ENCODE data around the gene SYNPR.

The SYNPR gene

GRCh38 chr3:63450023-63450422, 171.9 kb downstream of the SYNPR start:
- peak in 1 of 2 donors; percentile 17 for DNase-seq (ENCODE audit: low read depth in 2 of 2)
- H3K4me3 ChIP-seq (replicated peaks in 1 of 2; ENCODE audit: low read depth in 2 of 2, low read length in 2 of 2): no peak overlapping the region
- no peak for TF ChIP-seq CTCF (IDR thresholded peaks at IDR 0.05; ENCODE audit: low read depth, low read length)

- no peak for TF ChIP-seq CTCF (IDR thresholded peaks at IDR 0.05; ENCODE audit: low read depth, low read length)
Measured at GRCh38 chr3:63450634-63451363, 172.7 kb downstream of the SYNPR start.

GRCh38 chr3:63456901-63457300, 178.8 kb downstream of the SYNPR start:
- no peak for DNase-seq (ENCODE audit: low read depth in 2 of 2)
- TF ChIP-seq CTCF (IDR thresholded peaks at IDR 0.05; ENCODE audit: low read depth, low read length): no peak
- no peak overlapping the region for H3K4me3 ChIP-seq (replicated peaks in 1 of 2; ENCODE audit: low read depth in 2 of 2, low read length in 2 of 2)

More at GRCh38 chr3:63450634-63451363, 172.7 kb downstream of the SYNPR start:
- no peak overlapping the region for H3K4me3 ChIP-seq (replicated peaks in 1 of 2; ENCODE audit: low read depth in 2 of 2, low read length in 2 of 2)
- DNase-seq (ENCODE audit: low read depth in 2 of 2): peak in 1 of 2 donors; percentile 36

- no peak overlapping the region for H3K4me3 ChIP-seq (replicated peaks in 1 of 2; ENCODE audit: low read depth in 2 of 2, low read length in 2 of 2)
- no peak for TF ChIP-seq CTCF (IDR thresholded peaks at IDR 0.05; ENCODE audit: low read depth, low read length)
- DNase-seq (ENCODE audit: low read depth in 2 of 2): no peak
Measured at GRCh38 chr3:63458405-63458804, 180.3 kb downstream of the SYNPR start.

GRCh38 chr3:63462732-63463131, 184.6 kb downstream of the SYNPR start:
- TF ChIP-seq CTCF (IDR thresholded peaks at IDR 0.05; ENCODE audit: low read depth, low read length): no peak
- no peak overlapping the region for H3K4me3 ChIP-seq (replicated peaks in 1 of 2; ENCODE audit: low read depth in 2 of 2, low read length in 2 of 2)
- DNase-seq (ENCODE audit: low read depth in 2 of 2): no peak

- no peak overlapping the region for H3K4me3 ChIP-seq (replicated peaks in 1 of 2; ENCODE audit: low read depth in 2 of 2, low read length in 2 of 2)
- DNase-seq (ENCODE audit: low read depth in 2 of 2): no peak
- TF ChIP-seq CTCF (IDR thresholded peaks at IDR 0.05; ENCODE audit: low read depth, low read length): no peak
Measured at GRCh38 chr3:63467392-63467791, 189.3 kb downstream of the SYNPR start.

- H3K4me3 ChIP-seq (replicated peaks in 1 of 2; ENCODE audit: low read depth in 2 of 2, low read length in 2 of 2): no peak overlapping the region
- TF ChIP-seq CTCF (IDR thresholded peaks at IDR 0.05; ENCODE audit: low read depth, low read length): no peak
- DNase-seq (ENCODE audit: low read depth in 2 of 2): no peak
Measured at GRCh38 chr3:63470745-63471144, 192.6 kb downstream of the SYNPR start.
